Activated gamma-delta T cell treated with Interleukin-2 at 50 U/mL for 16 hours (primary cell): Measurements from ENCODE around the gene RIN3.
"Not testable (repeated sequence)": the region's sequence is repeated elsewhere in the genome, so short reads cannot be mapped to it uniquely, and the experiment has no call there.

Source experiments
- DNase-seq: peaks from one replicate; pipeline ENCODE4 v3.0.0-alpha.2; 2020

The RIN3 gene

GRCh38 chr14:92632546-92633273 lies 119.1 kb downstream of the RIN3 start:
- DNase-seq: no peak

- DNase-seq: no peak
These were observed 119.7 kb downstream of the RIN3 start for GRCh38 chr14:92633274-92633616.

GRCh38 chr14:92633724-92634123 lies 120.1 kb downstream of the RIN3 start:
- DNase-seq: no peak

- no peak for DNase-seq
These were observed 121.5 kb downstream of the RIN3 start for GRCh38 chr14:92635031-92635430.

GRCh38 chr14:92635896-92636295 lies 122.3 kb downstream of the RIN3 start:
- DNase-seq: no peak

GRCh38 chr14:92637228-92637627 lies 123.6 kb downstream of the RIN3 start:
- DNase-seq: no peak

GRCh38 chr14:92637864-92638263 lies 124.3 kb downstream of the RIN3 start:
- DNase-seq: no peak

- no peak for DNase-seq
These were observed 124.7 kb downstream of the RIN3 start for GRCh38 chr14:92638266-92638665.

GRCh38 chr14:92638904-92639303 lies 125.3 kb downstream of the RIN3 start:
- no peak for DNase-seq

- not testable (repeated sequence) for DNase-seq
These were observed 126.0 kb downstream of the RIN3 start for GRCh38 chr14:92639472-92640117.

- no peak for DNase-seq
These were observed 127.7 kb downstream of the RIN3 start for GRCh38 chr14:92641306-92641705.

- DNase-seq: no peak
These were observed 130.8 kb downstream of the RIN3 start for GRCh38 chr14:92644171-92644969.

GRCh38 chr14:92644970-92645515 lies 131.5 kb downstream of the RIN3 start:
- no peak for DNase-seq

- no peak for DNase-seq
These were observed 132.4 kb downstream of the RIN3 start for GRCh38 chr14:92645841-92646478.

GRCh38 chr14:92646952-92647796 lies 133.6 kb downstream of the RIN3 start:
- no peak for DNase-seq

- DNase-seq: no peak
These were observed 134.3 kb downstream of the RIN3 start for GRCh38 chr14:92647797-92648279.

- no peak for DNase-seq
These were observed 135.5 kb downstream of the RIN3 start for GRCh38 chr14:92649066-92649465.

GRCh38 chr14:92649934-92650545 lies 136.5 kb downstream of the RIN3 start:
- no peak for DNase-seq

GRCh38 chr14:92650581-92651105 lies 137.1 kb downstream of the RIN3 start:
- DNase-seq: no peak

- peak; percentile 86 for DNase-seq
These were observed 137.7 kb downstream of the RIN3 start for GRCh38 chr14:92651106-92651757.
